ENCODE measurements around the gene CENPN. TPM values are rescaled to one million over a fixed set of nuclear protein-coding genes. Genes with fewer than 3 reads are reported as not detected.

CENPN gene
- total RNA-seq, 1 experiment from 2014 or later, result 76.7 TPM

GRCh38 chr16:81000873-81001272 is 6.1 kb upstream of the CENPN start (continued):
- no peak for TF ChIP-seq CTCF (IDR thresholded peaks at IDR 0.05 in 2 of 3, conservative IDR thresholded peaks at IDR 0.05 in 1 of 3; ENCODE audit: borderline replicate concordance in 1 of 3, insufficient read depth in 1 of 3, low read depth in 2 of 3, low read length in 2 of 3)

- H2AFZ ChIP-seq (ENCODE audit: low read depth, low read length, poor library complexity, severe bottlenecking), result no peak overlapping the region
- H3K9me2 ChIP-seq (ENCODE audit: insufficient read depth), result 0 out of 2 replicates have a peak, but pooled peaks cover 3% of the 10 kb centered on the region
- H3K4me1 ChIP-seq (ENCODE audit: control insufficient read depth in 1 of 2, insufficient read depth in 2 of 2, low read length in 2 of 2), result peaks cover 20 to 34% of the 10 kb centered on the region in 2 experiments; a peak in 3 of 4 replicates
- H3K9ac ChIP-seq (ENCODE audit: low read length), result no peak overlapping the region
- no peak for DNase-seq (ENCODE audit: low read depth, low spot score)
- H3K79me2 ChIP-seq (ENCODE audit: insufficient read depth, low read length), result peaks cover 100% of the 10 kb centered on the region
- no peaks in the 10 kb centered on the region; a peak in 1 of 4 replicates for H3K36me3 ChIP-seq (ENCODE audit: control insufficient read depth in 1 of 2, insufficient read depth in 2 of 2, low read length in 2 of 2)
- H3K4me2 ChIP-seq (ENCODE audit: low read length), result no peak overlapping the region
- no peak overlapping the region for H3K27ac ChIP-seq (ENCODE audit: low read depth, low read length)
- CTCF ChIA-PET, result interaction anchor here (2.5 kb wide), 1 partner anchor 34 kb away, joined by 9 read pairs; the partner anchor contains the start of gene ATMIN
- RAD21 ChIA-PET (ENCODE audit: low non-redundant PET in 1 of 2, low total read pairs in 2 of 2, uncharacterized antibody in 2 of 2, unreplicated experiment in 2 of 2), result no interaction called here
- BruUV-seq (replicated peaks), result no TSS peak
- no peak overlapping the region for H3K4me3 ChIP-seq (replicated peaks in 1 of 2; ENCODE audit: low read depth in 1 of 2, low read length in 2 of 2)
- no peak for ATAC-seq
- no peak for TF ChIP-seq POLR2A (IDR thresholded peaks at IDR 0.05; ENCODE audit: borderline replicate concordance, extremely low read depth, insufficient read depth, insufficient read length)
- no peak for TF ChIP-seq CTCF (IDR thresholded peaks at IDR 0.05 in 2 of 3, conservative IDR thresholded peaks at IDR 0.05 in 1 of 3; ENCODE audit: borderline replicate concordance in 1 of 3, insufficient read depth in 1 of 3, low read depth in 2 of 3, low read length in 2 of 3)
- TF ChIP-seq FOSL1 (IDR thresholded peaks at IDR 0.05; ENCODE audit: low read depth), result no peak
- TF ChIP-seq, protein P1, sequence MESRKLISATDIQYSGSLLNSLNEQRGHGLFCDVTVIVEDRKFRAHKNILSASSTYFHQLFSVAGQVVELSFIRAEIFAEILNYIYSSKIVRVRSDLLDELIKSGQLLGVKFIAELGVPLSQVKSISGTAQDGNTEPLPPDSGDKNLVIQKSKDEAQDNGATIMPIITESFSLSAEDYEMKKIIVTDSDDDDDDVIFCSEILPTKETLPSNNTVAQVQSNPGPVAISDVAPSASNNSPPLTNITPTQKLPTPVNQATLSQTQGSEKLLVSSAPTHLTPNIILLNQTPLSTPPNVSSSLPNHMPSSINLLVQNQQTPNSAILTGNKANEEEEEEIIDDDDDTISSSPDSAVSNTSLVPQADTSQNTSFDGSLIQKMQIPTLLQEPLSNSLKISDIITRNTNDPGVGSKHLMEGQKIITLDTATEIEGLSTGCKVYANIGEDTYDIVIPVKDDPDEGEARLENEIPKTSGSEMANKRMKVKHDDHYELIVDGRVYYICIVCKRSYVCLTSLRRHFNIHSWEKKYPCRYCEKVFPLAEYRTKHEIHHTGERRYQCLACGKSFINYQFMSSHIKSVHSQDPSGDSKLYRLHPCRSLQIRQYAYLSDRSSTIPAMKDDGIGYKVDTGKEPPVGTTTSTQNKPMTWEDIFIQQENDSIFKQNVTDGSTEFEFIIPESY (IDR thresholded peaks at IDR 0.05; ENCODE audit: extremely low read depth, insufficient replicate concordance, low read length), result no peak
- H3K27me3 ChIP-seq (ENCODE audit: insufficient read depth, low read length), result no peaks in the 10 kb centered on the region
- H3K9me3 ChIP-seq (ENCODE audit: control insufficient read depth in 1 of 2, insufficient read depth in 1 of 2, low read depth in 1 of 2, low read length in 2 of 2), result no peaks in the 10 kb centered on the region
- POLR2A ChIA-PET, result no interaction called here
- intact Hi-C loops (cut with micrococcal nuclease), result loop anchor here (5.0 to 10.0 kb wide), 2 partner anchors 193 to 736 kb away; no protein-coding TSS in a partner anchor
- peaks cover 23% of the 10 kb centered on the region; the same call in 1 of the 2 replicates for H4K20me1 ChIP-seq (ENCODE audit: insufficient read depth)
These were observed 5.7 kb upstream of the CENPN start for GRCh38 chr16:81001330-81001729.
